ENCODE data around the gene COL11A1.
"Not testable (repeated sequence)": the region's sequence is repeated elsewhere in the genome, so short reads cannot be mapped to it uniquely, and the experiment has no call there.

Gene COL11A1

GRCh38 chr1:103075316-103076000 lies 32.9 kb downstream of the COL11A1 start:
- DNase-seq = no peak

DNA sequence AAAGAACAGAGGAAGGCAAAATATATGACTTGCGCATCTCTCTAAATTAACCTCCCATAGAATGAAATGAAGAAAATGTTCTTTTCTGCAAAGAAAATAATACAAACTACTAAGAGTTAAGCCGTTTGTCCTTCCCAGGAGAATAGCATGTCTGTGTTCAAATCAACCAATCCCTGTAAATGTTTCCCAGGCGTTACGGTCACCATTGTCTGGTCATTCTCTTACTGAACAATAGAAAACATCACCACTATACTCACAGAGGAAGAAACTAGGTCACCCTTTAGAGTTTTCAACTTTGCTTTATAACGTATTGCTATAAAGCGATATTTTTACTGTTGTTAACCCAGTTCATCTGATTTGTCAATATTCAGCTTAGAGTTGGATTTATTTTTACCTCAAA lies 34.1 kb downstream of the COL11A1 start:
- no peak for DNase-seq

DNA sequence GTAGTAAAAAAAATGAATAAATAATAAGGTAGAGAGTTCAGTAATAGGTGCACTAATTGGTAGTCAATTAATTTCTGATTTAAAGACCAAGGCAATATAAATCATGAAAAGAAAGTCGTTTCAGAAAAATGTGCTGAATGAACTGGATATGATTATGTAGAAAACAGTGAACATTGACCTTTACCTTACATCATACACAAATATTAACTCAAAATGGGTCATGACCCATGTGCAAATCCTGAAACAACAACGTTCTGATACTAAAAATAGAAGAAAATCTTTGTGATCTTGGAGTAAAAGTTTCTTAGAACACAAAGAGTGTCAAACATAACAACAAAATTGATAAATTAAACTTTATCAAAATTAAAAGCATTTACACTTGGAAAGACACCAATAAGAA lies 39.1 kb downstream of the COL11A1 start:
- DNase-seq = no peak

- no peak for DNase-seq
These were observed 44.4 kb downstream of the COL11A1 start for GRCh38 chr1:103063921-103064320.

DNA sequence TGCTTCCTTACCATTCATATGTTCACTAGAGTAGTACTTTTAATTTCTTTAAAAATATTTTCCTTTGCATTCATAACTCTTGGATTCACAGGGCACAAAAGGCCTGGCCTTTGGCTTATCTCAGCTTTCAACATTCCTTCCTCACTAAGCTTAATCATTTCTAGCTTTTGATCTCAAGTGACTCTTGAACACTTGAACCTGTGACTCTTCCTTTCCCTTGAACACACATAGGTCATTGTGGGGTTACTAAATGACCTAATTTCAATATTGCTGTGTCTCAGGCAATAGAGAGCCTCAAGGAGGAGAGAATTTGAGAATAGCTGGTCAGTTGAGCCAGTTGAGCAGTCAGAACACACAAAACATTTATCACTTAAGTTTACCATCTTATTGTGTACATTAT lies 49.9 kb downstream of the COL11A1 start:
- DNase-seq = no peak

DNA sequence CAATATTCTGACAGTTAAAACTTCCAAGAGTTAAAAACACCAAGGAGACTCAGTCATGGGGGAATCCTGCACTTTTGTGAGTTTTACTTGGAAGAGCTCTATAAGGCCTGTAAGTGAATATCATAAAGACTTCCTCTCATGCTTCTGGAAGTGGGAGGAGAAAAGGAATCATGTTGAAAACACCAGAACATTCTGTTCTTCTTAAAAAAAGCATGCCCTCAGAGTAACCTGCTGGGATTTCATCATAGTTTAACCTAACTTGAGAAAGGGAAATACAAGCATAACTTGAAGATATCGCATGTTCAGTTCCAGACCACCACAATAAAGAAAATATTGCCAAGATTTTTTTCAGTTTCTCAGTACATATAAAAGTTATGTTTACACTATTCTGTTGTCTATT lies 51.9 kb downstream of the COL11A1 start:
- DNase-seq = no peak

GRCh38 chr1:103028110-103028509 lies 80.2 kb downstream of the COL11A1 start:
- not testable (repeated sequence) for DNase-seq

DNA sequence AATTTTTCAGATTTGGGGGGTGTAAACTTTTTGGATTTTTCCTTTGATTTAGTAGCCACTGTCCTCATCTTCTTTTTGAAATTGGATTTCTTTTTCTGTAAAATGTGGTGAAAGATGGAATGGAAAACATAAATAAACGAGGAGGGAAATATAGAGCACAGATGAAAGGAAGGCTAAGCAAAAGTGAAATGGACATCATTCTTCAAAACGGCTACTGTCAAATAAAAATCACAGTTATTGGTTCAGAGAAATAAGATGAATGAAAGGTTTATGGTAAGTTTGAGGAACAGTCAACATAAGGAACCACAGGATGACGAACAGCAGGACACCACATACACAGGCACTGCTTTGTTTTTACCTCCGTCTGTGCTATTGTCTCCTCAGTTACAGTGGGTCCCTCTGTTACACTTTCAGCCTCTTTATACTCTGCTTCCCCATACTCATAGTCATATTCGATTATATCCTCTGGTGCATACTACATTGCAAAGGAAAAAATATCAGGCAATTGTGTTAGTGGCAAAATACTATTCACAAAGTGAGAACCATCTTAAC lies 82.4 kb downstream of the COL11A1 start:
- DNase-seq = no peak

- DNase-seq = no peak
These were observed 84.3 kb downstream of the COL11A1 start for GRCh38 chr1:103024051-103024450.

GRCh38 chr1:103002005-103002404 lies 106.3 kb downstream of the COL11A1 start:
- no peak for DNase-seq

DNA sequence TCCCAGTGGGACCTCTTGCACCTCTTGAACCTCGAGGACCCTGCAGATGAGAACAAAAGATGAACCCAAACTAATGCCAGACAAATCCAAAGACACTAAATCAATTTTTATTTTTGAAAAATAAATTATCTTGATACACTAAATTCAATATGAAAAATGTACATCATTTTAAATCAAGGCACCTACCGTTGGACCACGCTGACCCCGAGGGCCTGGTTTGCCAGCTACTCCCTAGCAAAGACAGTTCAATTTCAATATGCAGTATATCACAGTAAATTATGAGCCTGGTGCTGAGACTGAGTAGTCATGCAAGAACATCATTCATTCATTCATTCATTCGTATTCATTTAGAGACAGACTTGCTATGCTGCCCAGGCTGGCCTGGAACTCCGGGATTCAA lies 129.4 kb downstream of the COL11A1 start:
- DNase-seq = no peak

DNA sequence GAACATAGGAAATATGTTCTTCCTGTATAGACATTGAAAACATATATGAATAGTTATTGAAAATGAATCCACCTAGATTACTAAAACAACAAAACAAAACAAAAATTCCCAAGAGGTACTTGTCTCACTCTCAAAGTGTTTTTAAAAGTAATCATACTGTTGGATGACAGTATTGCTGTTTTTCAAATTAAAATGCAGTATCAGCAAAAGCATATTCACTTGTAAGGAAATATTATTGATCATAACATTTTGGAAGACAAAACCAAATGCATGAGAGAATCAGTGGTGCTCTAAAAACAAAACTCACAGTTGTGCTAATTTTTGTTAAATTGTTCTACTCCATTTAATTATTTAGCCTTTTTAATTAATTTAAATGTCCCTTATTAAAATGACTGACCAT lies 131.0 kb downstream of the COL11A1 start:
- DNase-seq = no peak

GRCh38 chr1:102970496-102971078 lies 137.7 kb downstream of the COL11A1 start:
- DNase-seq = peak; percentile 59

- DNase-seq = no peak
These were observed 140.5 kb downstream of the COL11A1 start for GRCh38 chr1:102967786-102968185.

DNA sequence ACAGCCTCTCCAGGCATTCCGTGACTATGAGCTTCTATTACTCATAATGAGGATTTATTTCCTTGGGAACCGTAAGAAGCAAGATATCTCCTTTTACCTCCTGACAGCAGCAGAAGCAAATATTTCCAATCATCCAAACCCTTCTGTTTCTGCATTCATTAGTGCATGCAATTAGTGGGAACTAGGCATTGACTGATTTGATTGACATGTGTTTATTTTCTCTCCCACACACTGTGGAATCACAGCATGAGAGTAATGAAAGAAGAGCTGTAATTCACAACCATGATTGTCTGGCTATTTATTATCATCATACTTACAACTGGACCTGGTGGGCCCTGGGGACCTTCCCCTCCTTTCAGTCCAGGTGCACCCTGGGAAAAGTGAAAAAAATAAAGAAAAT lies 146.8 kb downstream of the COL11A1 start:
- DNase-seq = no peak

GRCh38 chr1:102954576-102954975 lies 153.7 kb downstream of the COL11A1 start:
- DNase-seq = no peak

DNA sequence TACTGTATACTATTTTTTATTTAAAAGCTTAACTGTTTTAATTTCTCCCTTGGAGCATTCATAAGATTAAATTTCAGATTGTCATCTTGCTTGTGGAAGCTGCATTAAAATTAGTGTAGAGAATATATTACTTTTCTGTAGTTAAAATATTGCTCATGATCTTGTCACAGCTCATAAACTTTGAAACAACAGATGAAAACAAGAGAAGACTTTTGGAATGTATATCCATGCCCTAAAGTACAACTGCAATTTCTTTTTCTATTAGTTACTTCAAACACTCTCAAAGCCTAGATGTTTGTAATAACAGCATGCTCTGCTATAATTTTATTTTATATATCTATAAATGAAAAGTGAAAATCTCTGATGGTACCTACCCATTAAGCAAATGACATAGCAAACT lies 155.9 kb downstream of the COL11A1 start:
- DNase-seq = no peak

GRCh38 chr1:102942324-102942723 lies 166.0 kb downstream of the COL11A1 start:
- DNase-seq = no peak

- no peak for DNase-seq
These were observed 166.9 kb downstream of the COL11A1 start for GRCh38 chr1:102941366-102941947.

DNA sequence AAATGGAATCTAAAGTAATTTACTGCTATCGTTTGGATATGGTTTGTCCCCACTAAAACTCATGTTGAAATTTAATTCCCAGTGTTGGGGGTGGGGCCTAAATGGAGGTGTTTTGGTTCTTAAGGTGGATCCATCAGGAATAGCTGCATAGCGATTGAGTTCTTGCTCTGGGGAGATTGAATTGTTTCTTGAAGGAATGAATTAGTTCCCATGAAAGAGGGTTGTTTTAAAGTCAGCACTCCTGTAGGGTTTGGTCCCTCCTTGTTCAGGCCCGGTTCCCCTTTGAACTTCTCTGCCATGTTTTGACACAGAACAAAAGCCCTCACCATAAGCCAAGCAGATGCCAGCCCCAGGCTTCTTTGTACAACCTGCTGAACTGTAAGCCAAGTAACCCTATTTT lies 170.9 kb downstream of the COL11A1 start:
- DNase-seq = no peak

DNA sequence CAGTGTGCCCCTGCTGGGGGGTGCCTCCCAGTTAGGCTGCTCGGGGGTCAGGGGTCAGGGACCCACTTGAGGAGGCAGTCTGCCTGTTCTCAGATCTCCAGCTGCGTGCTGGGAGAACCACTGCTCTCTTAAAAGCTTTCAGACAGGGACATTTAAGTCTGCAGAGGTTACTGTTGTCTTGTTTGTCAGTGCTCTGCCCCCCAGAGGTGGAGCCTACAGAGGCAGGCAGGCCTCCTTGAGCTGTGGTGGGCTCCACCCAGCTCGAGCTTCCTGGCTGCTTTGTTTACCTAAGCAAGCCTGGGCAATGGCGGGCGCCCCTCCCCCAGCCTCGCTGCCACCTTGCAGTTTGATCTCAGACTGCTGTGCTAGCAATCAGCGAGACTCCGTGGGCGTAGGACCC lies 175.0 kb downstream of the COL11A1 start:
- DNase-seq = peak; percentile 5

DNA sequence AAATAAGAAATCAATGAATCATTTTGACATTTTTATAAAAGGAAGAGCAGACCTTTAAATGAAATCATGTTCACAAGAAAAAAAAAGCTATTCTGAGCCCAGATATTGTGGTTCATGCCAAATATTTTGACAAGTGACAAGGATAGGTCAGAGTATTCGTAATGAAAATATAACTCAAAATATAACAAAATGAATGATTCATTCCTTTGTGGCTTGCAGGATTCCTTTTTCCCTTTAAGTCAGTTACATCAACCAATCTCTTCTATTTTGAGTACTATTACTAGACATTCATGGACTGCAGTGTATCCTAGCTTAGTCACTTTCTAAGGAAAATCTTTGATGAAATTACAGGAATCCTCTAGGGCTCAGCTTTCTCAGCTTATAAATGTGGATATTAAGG lies 188.7 kb downstream of the COL11A1 start:
- no peak for DNase-seq

DNA sequence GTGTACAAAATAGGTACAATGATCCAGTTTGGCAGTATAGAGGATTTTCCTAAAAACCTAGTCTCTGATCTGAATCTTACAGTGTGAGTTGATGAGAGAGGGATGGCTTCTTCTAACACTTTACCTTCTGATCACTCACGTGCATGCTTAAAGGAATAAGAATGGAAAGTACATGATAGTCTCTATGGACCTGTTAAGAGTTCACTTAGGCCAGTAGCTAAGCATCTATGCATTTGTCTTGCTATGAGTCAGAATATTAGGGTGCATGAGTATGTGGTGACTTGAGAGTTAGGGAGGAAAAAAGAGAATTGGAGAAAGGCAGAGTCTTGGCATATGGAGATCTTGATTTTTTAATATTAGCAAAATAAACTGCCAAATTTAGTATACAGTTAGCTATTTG lies 206.3 kb downstream of the COL11A1 start:
- DNase-seq = no peak

DNA sequence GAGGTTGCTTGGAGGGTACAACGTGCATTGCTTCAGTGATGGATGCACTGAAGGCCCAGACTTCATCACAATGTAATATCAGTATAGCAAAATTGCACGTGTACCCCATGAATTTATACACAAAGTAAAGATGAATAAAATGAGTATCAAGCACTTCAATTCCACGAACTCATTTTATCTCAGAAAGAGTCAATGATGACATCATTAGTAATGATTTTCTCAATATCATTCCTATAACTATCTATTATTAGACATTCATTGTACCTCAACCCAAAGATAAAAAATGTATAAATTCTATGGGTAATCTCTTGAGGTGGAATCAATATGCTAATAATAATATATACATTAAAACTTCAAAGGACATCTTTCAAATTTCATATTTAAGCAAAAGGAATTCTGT lies 208.4 kb downstream of the COL11A1 start:
- no peak for DNase-seq

Data from RPMI8226 (cell line).